ENCODE data around the gene LRRIQ4.

Gene LRRIQ4

GRCh38 chr3:169812332-169813235 is at the start of gene LRRIQ4, which contains the start of gene LRRC34:
TSS of gene LRRIQ4 (plus strand) at chr3:169812870. CDS start at chr3:169821922, 9,052 bp downstream.
TSS of gene LRRC34 (minus strand) at chr3:169812904. CDS start at chr3:169812548, 356 bp downstream.
- DNase-seq, result peak in 50 of 56 donors; percentile 10 to 72 (median 50)

GRCh38 chr3:169764312-169764881 is 48.3 kb upstream of the LRRIQ4 start:
- DNase-seq, result peak in 52 of 56 donors; percentile 11 to 83 (median 56)

GRCh38 chr3:169764882-169765612 is 47.6 kb upstream of the LRRIQ4 start, which contains the start of gene TERC:
TSS of gene TERC (minus strand) at chr3:169765060.
- DNase-seq, result peak; percentile 25 to 92 (median 84)

GRCh38 chr3:169769287-169770181 is 43.1 kb upstream of the LRRIQ4 start, which contains the start of gene ACTRT3:
TSS of gene ACTRT3 (minus strand) at chr3:169769561. CDS start at chr3:169769520, 41 bp downstream.
- DNase-seq, result peak in 47 of 56 donors; percentile 3 to 83 (median 36)

- DNase-seq, result peak in 31 of 56 donors; percentile 2 to 73 (median 31)
Observed at GRCh38 chr3:169771497-169772304, 41.0 kb upstream of the LRRIQ4 start.

- peak in 44 of 56 donors; percentile 30 to 89 (median 74) for DNase-seq
Observed at GRCh38 chr3:169772305-169772896, 40.3 kb upstream of the LRRIQ4 start.

- DNase-seq, result peak; percentile 65 to 95 (median 87)
Observed at GRCh38 chr3:169772897-169773816, 39.5 kb upstream of the LRRIQ4 start, which contains the start of gene MYNN. TSS of gene MYNN (plus strand) at chr3:169773396. CDS start at chr3:169774296, 900 bp downstream.

GRCh38 chr3:169774186-169774585 is 38.5 kb upstream of the LRRIQ4 start:
- no peak for DNase-seq

- no peak for DNase-seq
Observed at GRCh38 chr3:169777822-169778221, 34.8 kb upstream of the LRRIQ4 start.

- DNase-seq, result no peak
Observed at GRCh38 chr3:169780742-169781141, 31.9 kb upstream of the LRRIQ4 start.

GRCh38 chr3:169781209-169781855 is 31.3 kb upstream of the LRRIQ4 start:
- DNase-seq, result no peak

- DNase-seq, result no peak
Observed at GRCh38 chr3:169787120-169787519, 25.6 kb upstream of the LRRIQ4 start.

GRCh38 chr3:169787791-169788190 is 24.9 kb upstream of the LRRIQ4 start:
- no peak for DNase-seq

GRCh38 chr3:169790219-169790618 is 22.5 kb upstream of the LRRIQ4 start:
- DNase-seq, result no peak

GRCh38 chr3:169790687-169791429 is 21.8 kb upstream of the LRRIQ4 start:
- DNase-seq, result no peak

GRCh38 chr3:169792359-169792758 is 20.3 kb upstream of the LRRIQ4 start:
- no peak for DNase-seq

Measured in amygdala (tissue), 56 donors.